Urothelium cell line (cell line): ENCODE data around the gene GRIN1.
"Not testable (repeated sequence)": the region's sequence is repeated elsewhere in the genome, so short reads cannot be mapped to it uniquely, and the experiment has no call there.

Experiments used
- DNase-seq: peaks from one replicate; pipeline ENCODE4 v3.0.0; 2011; ENCODE audit warnings: low spot score, mixed read lengths
- FAIRE-seq: peaks from 2 replicates; lab custom pipeline; 2011; peaks lifted over from hg19 to GRCh38; lab: Jason Lieb, UNC

GRIN1 gene

DNA sequence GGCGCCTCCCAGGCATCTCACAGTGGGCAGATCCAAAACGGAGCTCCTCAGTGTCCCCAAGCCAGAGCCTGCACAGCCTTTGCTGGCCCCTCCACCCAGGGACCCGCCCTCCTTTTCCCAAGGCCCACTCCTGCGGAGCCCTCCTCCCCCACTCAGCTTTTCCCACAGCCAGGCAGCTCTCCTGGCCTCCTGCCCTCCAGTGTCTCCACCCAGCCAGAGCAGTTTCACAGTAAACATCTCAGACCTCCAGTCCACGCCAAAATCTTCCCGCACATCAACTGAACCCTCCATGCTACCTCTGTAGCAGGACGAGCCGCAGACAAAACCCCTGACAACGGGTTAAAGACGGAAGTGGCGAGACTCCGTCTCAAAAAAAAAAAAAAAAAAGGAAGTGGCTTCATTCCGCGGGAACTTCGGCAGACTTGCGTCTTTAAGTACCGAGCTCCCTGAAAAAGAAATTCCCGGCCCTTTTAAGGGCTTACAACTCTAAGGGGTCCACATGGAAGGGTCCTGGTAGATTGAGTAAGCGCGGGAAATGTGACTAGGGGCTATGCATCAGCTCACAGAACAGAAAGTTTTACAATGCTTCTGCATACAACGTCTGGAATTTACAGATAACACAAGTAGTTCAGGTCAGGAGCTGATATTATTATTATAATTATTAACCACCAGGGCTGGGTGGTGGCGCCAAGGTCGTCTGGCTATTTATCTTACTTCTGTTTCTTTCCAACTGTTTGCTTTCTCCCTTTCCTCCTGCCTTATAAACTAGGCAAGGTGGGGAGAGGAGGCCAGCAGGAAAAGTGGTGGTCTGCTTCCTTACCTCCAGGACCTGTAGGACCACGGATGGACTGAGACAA lies 11.4 kb upstream of the GRIN1 start:
- DNase-seq = peak; percentile 53
- no peak for FAIRE-seq

DNA sequence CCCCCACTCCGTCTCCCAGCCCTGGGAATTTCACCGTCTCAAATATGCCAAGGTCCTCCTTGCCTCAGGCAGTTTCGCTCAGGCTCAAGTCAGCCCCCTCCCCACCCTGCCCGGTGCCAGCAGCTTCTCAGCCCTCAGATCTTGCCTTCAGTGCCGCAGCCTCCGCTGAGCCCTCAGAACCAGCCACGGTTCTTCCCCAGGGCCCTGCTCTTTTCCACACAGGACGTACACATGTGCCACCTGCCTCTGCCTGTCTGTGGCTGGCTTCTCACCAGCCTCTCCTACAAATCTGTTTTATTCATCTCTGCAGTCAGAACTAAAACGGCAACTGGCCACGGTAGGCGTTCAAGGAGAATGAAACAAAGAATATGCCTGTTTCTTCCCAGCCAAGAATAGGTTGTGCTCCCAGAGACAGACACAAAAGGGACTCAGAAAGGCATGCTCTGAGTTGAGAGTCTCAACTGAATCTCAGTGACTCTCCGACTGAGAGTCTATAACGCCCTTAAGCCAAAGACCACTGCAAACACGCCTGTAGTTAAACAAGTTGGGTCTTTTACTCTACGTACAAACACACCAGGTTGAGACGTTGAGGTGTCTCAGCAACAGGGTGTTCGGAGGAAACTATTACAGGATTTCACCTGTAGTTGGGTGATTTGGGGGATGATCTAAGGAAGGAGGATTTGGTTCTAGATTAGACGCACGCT lies 10.6 kb upstream of the GRIN1 start:
- DNase-seq (no peak), FAIRE-seq (no peak)

DNA sequence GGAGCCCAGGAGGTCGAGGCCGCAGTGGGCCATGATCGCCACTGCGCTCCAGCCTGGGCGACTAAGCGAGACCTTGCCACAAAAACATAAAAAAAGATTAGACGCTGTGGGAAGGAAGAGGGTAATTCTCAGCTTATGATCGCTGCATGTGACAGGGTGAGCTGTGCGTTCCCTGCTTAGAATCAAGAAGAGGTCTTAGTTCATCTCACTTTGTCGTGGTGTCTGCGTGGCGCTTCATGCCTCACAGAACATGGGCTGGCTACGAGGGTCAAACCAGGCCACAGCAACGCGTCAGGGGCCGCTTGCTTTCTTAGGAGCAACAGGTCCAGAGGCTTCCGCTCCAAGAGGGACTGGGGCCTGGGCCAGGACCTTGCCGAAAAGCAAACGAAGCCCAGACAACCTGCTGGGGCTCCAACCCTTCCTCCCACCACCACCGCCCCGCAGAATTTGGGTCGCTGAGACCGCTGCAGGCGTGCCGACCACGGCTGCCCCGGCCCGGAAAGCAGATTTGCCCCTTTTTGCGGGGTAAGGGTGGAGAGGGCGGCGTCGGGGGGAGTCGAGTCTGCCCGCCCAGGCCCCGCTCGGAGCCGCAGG lies 10.0 kb upstream of the GRIN1 start:
- FAIRE-seq (no peak), DNase-seq (no peak)

DNA sequence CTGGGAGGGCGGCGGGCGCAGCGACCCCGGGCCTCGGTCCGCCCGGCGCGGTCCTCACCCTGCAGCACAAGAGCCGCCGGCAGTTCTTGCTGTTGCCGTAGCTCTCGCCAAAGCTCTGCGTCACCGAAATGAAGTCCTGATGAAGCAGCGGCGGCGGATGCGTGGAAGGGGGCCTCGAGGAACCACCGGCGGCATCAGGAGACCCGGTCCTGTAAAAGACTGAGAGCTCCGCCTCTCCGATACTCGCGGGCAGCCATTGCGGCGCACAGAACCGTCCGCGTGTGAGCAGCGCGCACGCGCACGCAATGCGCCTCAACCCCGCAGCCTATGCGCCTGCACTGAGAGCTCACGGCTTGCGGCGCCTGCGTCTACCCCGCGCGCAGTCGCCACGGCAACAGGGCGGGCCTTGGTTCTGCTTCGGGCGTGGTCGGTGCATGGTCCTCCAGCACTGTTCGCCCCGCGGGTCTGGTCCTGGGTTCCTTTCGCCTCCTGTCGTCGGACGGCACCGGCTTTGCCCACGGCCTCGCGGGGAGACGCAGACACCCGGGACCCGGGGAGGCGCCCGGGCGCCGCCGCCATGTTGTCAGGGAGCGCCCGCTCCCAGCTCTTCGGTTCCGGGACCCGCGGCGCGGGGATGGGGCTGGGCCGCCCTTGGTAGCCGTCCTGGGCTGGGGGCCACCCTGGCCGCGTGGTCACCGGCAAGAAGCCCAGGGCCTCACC lies 9.3 kb upstream of the GRIN1 start:
- no peak for DNase-seq
- FAIRE-seq = no peak

DNA sequence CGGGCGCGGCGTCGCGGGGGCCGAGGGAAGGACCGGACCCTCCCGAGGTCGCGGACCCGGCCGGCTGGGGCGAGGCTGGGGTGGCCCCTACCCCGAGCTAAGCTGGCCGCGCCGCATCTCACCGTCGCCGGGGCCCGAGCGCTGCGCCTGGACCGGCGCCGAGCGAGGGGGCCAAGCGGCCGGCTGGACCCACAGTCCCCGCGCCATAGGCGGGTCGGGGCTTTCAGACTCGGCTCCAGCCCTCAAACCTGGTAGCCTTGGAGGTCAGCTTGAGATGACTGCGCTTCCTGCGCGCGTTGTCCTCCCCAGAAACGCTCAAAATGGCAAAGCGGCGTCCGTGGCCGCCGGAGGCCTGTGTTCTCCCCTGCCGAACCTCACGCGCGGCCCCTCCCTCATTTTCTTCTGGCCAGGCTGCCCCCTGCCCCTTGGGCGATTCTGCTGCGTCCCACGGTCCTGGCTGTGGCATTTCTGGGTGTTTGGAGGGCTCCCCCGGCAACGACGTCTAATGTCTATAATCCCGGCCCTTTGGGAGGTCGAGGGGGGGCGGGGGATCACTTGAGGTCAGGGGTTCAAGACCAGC lies 8.7 kb upstream of the GRIN1 start:
- DNase-seq (no peak), FAIRE-seq (no peak)

DNA sequence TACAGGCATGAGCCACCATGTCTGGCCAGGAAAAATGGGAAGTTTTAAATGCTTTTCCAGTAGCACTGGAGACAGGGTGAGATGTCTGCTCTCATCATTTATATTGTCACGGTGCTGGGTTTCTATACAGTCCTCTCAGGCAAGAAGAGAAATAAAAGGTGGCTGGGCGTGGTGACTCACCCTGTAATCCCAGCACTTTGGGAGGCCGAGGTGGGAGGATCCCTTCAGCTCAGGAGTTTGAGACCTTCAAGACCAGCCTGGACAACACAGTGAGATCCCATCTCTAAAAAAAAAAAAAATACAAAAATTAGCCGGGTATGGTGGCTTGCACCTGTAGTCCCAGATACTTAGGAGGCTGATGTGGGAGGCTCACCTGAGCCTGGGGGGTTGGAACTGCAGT lies 4.8 kb upstream of the GRIN1 start:
- no peak for FAIRE-seq

DNA sequence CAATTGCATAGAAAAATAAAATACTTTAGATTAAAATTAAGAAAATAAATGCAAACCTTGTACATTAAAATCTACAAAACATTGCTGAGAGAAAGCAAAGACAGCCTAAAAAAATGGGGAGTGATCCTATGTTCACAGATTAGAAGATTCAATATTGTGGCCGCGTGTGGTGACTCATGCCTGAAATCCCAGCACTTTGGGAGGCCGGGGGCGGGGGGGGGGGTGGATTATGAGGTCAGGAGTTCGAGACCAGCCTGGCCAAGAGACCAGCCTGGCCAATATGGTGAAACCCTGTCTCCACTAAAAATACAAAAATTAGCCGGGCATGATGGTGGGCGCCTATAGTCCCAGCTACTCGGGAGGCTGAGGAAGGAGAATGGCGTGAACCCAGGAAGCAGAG lies 3.8 kb upstream of the GRIN1 start:
- not testable (repeated sequence) for DNase-seq, FAIRE-seq

More for the DNA sequence above, 4.8 kb upstream of the GRIN1 start:
- DNase-seq = no peak

DNA sequence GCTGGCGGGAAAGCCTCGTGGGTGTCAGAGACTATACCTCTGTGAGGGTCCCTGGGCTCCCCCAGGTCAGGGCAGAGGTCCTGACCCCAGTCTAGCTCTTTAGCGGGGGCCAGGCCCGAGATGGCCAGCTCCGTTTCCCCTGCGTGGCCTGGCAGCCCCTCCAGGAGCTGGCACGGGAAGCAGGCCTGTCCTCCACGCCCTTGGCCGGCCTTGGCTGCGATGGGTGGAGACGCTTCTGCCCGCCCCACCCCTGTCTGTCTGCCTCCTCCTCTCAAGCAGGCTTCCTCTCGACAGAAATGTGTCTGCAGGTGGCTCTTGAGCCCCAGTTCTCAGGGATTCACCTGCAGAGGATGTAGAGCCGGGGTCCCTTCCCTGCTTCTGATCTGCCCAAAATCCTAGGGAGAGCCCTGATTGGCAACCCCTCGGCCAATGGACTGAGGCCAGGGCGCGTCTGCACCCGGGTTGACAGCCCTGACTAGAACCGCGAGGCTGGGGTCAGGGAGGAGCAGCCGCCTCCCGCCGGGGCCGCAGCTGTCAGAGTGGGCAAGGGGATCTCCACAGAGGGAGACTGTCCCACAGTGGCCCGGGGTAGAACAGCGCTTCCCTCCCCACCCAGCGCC lies 2.6 kb upstream of the GRIN1 start:
- DNase-seq = no peak
- FAIRE-seq = no peak

DNA sequence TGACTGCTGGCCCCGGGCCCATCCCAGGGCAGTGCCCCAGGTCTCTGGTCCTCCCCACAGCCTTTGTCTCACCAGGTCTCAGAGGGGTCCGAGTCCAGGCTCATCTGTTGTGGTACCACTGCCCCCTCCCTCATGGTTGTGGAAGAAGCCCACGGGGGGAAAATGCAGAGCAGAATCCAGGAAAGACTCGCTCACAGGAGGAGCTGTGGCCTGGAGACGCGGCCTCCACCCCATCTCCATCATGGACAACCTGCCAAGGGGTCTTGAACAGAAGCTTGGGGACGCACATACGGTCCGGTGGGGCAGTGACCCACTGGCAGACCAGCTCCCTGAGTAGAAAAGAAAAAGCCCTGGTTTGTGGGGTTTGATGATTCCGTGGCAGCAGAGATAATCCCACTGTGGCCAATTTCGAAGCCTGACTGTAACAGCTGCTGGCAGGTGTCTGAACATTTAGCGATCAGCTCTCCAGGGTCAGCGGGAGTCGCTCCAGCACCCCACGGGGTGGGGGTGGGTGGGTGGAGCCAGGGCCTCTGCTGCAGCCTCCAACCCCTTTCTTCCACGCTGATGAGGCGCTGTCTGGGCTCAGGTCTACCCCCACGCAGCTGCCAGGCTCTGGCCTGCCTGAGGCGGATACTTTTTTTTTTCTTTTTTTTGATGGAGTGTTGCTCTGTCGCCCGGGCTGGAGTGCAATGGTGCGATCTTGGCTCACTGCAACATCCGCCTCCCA lies 1.9 kb upstream of the GRIN1 start:
- DNase-seq = no peak
- no peak for FAIRE-seq

DNA sequence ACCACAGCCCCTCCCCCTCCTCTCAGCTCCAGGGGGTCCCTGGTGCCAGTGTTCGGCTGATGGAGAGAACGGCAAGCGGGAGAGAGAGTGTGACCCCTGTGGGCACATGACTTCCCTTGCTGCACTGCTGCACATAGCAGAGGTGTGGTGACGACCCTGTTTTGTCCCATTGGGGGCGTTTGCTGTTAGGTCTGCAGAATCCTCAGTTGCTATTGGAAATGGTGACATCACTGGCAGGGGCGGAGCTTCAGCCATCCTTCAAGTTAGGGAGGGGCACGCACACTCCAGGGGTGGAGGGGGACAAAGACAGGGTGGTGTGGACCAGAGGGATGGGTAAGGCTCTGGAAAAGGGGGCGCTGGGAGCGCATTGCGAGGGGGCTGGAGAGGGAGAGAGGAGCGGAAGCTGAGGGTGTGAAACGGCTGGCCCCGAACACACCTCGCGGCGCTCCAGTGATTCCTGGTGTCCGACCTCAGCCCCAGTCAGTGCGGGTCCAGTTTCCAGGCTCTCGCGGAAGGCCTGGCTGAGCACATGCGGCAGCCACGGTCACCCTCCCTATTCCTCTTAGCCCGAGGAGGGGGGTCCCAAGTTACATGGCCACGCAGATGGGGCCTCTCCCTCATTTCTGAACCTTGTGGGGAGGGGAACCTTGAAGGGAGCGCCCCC lies 764 bp upstream of the GRIN1 start:
- DNase-seq = no peak

DNA sequence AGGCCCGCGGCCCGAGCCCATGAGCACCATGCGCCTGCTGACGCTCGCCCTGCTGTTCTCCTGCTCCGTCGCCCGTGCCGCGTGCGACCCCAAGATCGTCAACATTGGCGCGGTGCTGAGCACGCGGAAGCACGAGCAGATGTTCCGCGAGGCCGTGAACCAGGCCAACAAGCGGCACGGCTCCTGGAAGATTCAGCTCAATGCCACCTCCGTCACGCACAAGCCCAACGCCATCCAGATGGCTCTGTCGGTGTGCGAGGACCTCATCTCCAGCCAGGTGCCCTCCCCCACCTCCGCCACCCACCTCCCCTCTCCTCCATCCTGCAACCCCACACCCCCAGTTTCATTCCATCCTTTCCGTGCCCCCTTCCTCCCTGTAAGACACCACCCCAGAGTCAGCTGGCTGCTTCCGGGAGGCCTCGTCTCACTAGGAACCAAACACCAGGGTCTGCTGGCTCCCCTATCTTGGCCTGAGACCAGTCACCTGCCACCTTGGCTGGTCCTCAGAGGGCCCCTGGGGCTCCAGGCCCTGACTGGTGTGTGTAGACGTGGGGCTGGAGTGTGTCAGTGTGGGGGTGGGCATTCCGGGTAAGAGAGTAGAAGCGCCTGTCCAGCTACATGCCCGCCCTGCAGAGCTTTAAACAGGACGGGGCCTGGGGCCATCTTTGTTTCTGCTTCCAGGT lies 655 bp downstream of the GRIN1 start:
- DNase-seq (no peak), FAIRE-seq (no peak)

More for the DNA sequence above, 764 bp upstream of the GRIN1 start:
- no peak for FAIRE-seq

DNA sequence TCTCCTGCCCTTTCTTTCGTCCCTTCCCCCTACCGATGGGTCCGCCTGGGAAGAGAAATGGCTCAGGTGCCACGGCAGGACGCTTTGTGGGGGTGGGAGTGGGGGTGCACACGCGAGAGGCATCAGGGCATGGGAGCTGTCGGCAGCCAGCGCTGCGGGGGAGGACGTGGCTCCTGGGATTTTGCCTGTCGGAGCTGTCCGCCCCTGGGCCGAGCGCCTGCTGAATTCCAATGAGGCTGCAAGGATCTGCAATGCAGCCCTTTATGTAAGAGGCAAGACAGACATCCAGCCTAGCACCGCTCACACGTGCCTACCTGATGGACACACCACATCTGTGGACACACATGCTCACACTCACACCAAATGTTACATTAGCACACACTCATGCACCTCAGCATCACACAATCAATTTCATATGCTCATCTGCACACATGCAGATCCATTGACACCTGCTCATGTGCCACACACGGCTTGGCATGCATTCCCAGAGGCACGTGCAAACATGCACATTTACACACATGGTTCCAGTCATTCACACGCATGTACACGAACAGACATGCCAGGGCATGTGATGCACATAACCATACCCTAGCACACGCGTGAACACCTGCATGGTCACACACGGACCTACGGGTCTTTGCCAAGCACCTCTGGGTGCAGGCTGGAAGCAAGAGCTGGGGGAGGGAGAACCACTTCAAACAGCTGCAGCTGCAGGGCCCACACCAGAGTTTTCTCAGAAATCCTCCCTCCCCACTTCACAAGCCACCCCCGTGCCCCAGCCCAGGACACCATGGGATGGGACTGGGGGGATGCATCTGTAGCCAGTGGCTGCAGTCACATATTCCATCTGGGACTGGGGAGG lies 1.4 kb downstream of the GRIN1 start:
- FAIRE-seq (peak; percentile 87), DNase-seq (no peak)

DNA sequence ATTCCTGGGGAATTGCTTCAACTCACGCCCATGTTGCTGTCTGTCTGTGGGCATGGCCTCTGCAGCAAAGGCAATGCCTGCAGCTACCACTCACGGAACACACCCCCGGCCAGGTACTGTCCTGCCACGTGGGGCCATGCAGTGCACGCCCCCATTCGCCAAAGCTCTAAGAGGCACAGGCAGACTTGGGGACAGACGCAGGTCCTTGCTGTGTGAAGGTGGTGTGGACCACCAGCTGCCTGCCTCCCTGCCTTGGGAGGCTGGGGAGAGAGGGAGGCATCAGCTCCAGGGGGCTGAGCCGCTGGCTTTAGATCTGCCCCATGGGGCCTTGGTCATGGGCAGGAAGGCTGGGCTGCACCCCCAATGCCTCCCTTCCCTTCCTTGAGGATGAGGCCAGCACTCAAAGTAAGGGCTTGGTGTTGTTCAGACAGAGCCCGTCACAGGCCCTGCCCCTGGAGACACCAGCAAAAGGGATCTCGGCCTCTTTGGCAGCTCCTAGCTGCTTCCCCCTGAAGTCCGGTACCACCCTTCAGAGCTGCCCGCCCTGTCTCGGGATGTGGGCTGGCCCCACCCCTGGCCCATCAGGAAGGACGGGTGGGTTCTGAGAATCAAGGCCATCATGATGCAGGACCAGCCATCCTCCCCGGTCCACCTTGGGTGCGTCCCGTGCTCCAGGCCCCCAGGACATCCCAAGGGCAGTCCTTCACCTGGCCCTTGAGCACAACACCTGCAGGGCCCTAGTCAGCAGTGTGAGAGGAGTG lies 2.3 kb downstream of the GRIN1 start:
- no peak for DNase-seq
- FAIRE-seq = no peak

DNA sequence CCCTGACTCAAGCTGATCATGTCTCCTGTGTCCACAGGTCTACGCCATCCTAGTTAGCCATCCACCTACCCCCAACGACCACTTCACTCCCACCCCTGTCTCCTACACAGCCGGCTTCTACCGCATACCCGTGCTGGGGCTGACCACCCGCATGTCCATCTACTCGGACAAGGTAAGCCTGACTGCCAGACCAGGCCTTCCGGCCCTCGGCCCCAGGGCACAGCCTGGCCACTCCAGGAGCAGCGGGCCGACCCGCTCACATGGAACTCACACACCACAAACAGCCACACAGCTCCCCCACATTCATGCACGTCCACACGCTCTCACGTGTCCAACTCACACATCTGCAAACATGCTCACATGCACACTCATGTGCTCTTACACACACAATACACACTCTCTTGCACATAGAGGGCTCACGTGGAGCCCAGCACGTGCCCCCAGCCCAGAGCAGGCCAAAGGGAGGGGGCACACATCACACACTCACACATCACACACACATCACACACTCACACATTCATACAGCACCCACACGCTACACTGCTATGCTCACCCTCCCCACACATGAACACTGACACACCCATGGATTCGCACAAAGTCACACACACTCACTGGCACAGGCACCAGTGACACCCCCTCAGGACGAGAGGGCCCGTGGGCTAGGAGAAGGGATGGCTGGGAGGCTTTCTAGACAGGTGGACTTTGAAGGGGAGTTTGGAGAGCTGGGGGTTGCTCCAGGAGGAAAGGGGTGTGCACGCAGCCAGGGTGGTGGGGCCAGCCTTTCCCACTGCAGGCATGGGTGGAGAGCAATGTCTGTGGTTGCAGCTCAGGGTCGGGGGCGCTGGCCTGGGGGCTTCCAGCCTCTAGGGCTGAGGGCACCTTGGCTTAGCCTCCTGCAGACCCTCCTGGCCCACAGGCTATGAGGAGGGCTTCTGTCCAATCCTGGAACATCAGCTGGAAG lies 3.3 kb downstream of the GRIN1 start:
- FAIRE-seq = no peak
- no peak for DNase-seq

DNA sequence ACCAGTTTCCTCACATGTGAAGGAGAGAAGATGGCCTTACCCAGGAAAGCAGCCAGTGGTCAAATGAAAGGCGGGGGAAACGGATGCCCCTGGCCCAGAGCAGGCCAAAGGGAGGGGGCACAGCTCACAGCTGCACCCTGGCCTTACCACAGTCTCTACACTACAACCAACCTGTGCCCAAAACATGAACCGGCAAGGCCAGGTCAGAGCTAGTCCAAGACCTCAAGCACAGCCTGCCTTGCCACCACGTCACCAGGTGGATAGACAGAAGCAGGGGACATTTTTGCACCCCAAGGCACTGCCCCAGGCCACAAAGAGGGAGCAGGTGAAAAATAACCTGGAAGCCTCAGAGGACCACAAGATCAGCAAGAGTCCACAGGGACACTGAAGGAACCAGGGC lies 4.5 kb downstream of the GRIN1 start:
- DNase-seq (no peak), FAIRE-seq (no peak)
